Tibial artery (tissue), 4 donors: ENCODE measurements around the gene GEMIN8.

Source experiments
- DNase-seq, 2 donors: peaks; one replicate each; pipeline ENCODE4 v3.0.0-alpha.2; 2019
- H3K27ac ChIP-seq, 2 donors: fragments of 200-600 bp; sonication (generic) in 1 of 2; 1 replicate in 1 of 2; 2 replicates in 1 of 2; pipeline ENCODE4 v1.5.1; 2018 to 2019; ENCODE audit warnings: mild to moderate bottlenecking in 1 of 2
- H3K27me3 ChIP-seq, 2 donors: fragments of 200-600 bp; sonication (generic) in 1 of 2; one replicate each; pipeline versions ENCODE4 v1.5.1 to v1.6.0; 2016 to 2019
- H3K36me3 ChIP-seq, 3 donors: fragments of 200-600 bp; sonication (generic) in 2 of 3; one replicate each; pipeline ENCODE4 v1.5.1; 2016 to 2019; ENCODE audit warnings: mild to moderate bottlenecking in 2 of 3
- H3K4me1 ChIP-seq, 4 donors: fragments of 200-600 bp; sonication (generic) in 2 of 4; 1 replicate in 3 of 4; 2 replicates in 1 of 4; pipeline ENCODE4 v1.5.1; 2016 to 2019
- H3K4me3 ChIP-seq, 2 donors: fragments of 200-600 bp; sonication (generic) in 1 of 2; 1 replicate in 1 of 2; 2 replicates in 1 of 2; pipeline ENCODE4 v1.5.1; 2018 to 2019; ENCODE audit warnings: mild to moderate bottlenecking in 2 of 2
- H3K9me3 ChIP-seq, 3 donors: fragments of 200-600 bp; sonication (generic) in 1 of 3; one replicate each; pipeline ENCODE4 v1.5.1; 2016 to 2019
- intact Hi-C: fragments of 100-400 bp; cut with DNase I; formaldehyde crosslinking; loops from one replicate; pipeline ENCODE4 v1.15.0; 2023; ENCODE audit warnings: low total_unique reads
- TF ChIP-seq, protein P1 (sequence below), 2 experiments: fragments of 200-600 bp in 1 of 2; fragments of 450-650 bp in 1 of 2; IDR thresholded peaks; one replicate each; pipeline ENCODE4 v1.5.1; 2017 to 2019; ENCODE audit warnings: antibody characterized with exemption in 2 of 2, mild to moderate bottlenecking in 1 of 2, moderate library complexity in 1 of 2

GEMIN8 gene

DNA sequence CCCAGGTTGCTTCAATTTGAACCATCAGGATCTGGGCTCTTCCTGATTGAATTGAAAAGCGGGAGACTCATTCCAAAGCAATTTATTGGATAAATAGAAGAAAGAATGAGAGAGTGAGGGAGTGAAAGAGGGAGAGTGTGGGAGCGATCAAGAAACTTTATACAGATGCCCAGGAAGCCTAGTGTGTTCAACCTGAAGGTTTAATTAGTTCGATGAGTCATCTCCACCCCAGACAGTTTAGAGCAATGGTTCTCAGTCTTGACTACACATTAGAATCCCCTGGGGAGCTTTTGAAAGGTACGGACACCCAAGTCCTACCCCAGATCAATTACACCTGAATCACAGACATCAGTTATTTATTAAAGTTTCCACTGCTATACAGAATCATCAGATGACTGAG lies 61.5 kb downstream of the GEMIN8 start:
- Histone ChIP-seq H3K4me1 (no peaks in the 10 kb centered on the region), H3K4me3 (no peak overlapping the region), H3K9me3 (no peaks in the 10 kb centered on the region), H3K27ac (no peak overlapping the region), H3K27me3 (no peaks in the 10 kb centered on the region), H3K36me3 (no peaks in the 10 kb centered on the region)
- intact Hi-C loops = no loop called here
- no peak for DNase-seq
- TF ChIP-seq, protein P1, sequence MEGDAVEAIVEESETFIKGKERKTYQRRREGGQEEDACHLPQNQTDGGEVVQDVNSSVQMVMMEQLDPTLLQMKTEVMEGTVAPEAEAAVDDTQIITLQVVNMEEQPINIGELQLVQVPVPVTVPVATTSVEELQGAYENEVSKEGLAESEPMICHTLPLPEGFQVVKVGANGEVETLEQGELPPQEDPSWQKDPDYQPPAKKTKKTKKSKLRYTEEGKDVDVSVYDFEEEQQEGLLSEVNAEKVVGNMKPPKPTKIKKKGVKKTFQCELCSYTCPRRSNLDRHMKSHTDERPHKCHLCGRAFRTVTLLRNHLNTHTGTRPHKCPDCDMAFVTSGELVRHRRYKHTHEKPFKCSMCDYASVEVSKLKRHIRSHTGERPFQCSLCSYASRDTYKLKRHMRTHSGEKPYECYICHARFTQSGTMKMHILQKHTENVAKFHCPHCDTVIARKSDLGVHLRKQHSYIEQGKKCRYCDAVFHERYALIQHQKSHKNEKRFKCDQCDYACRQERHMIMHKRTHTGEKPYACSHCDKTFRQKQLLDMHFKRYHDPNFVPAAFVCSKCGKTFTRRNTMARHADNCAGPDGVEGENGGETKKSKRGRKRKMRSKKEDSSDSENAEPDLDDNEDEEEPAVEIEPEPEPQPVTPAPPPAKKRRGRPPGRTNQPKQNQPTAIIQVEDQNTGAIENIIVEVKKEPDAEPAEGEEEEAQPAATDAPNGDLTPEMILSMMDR (IDR thresholded peaks at IDR 0.05) = no peak

DNA sequence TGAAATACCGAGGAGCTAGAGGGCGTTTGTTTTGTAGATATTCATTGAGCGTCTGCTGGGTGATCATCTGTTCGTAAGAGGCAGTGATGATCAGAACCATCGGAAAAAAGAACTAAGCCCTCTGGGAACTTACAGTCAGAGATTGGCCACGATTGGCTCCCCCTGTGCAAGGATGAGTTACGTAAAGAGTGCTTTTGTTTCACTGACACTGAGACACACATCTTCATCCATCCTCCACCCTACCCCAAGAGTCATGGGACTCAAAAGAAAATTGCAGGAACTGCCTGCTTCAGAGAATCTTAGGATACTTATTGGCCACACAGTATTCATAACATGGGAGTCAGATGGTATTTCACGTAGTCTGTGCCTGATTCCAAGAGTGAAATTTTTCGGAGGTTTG lies 62.1 kb downstream of the GEMIN8 start:
- DNase-seq = no peak
- Histone ChIP-seq H3K27me3 (no peaks in the 10 kb centered on the region), H3K4me1 (no peaks in the 10 kb centered on the region), H3K9me3 (no peaks in the 10 kb centered on the region), H3K36me3 (no peaks in the 10 kb centered on the region), H3K27ac (no peak overlapping the region), H3K4me3 (no peak overlapping the region)
- TF ChIP-seq, protein P1 (IDR thresholded peaks at IDR 0.05) = no peak
- intact Hi-C loops = no loop called here

DNA sequence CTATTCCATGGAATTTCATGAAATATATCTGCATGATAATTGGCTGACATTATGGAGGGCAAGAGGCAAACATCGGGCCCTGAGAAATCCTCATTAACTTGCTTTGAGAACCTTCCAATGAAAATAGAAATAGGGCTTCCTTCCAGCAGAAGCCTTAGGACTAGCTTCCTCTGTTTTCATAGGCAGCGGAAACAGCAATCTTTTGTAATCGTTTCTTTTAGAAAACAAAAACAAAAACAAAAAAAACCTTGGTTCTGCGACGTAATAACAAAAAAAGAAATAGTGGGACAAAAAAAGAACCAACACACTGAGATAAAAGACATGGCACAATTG lies 62.9 kb downstream of the GEMIN8 start:
- Histone ChIP-seq H3K36me3 (no peaks in the 10 kb centered on the region), H3K4me1 (no peaks in the 10 kb centered on the region), H3K27me3 (no peaks in the 10 kb centered on the region), H3K9me3 (no peaks in the 10 kb centered on the region), H3K4me3 (no peak overlapping the region), H3K27ac (no peak overlapping the region)
- TF ChIP-seq, protein P1 (IDR thresholded peaks at IDR 0.05) = no peak
- intact Hi-C loops = no loop called here
- DNase-seq = no peak

DNA sequence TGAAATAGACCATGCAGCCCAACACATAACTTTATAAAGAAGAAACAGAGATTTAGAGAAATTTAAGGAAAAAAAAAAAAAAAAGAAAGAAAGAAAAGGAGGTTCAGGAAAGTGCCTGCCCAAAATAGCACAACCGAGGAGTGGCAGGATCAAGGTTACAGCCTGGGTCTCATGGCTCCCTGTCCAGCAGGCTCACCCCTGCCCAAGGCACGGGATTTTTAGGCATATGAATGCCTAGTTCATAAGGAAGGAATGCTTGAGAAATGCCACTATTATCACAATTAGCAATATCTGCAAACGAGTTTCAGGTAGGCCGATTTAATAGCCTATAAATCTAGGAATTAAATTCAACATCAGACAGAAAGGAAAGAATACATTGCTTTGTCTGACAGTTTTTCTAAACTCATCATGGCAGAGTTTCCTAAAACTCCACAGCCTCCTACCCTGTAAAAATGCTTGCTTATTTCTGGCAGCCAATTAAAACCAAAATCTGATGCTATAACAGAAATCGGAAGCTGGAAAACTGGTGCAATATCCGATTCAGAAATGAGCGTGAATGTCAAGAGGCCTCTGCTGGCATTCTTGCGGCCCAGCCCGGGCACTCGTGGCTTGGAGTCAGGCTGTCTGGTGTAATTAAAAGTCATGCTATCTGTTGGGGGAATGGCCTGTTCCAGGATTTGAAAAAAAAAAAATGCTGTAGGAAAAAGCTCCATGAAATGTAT lies 63.5 kb downstream of the GEMIN8 start:
- H3K36me3 ChIP-seq = no peaks in the 10 kb centered on the region
- intact Hi-C loops = no loop called here
- DNase-seq = peak; percentile 19 to 62

DNA sequence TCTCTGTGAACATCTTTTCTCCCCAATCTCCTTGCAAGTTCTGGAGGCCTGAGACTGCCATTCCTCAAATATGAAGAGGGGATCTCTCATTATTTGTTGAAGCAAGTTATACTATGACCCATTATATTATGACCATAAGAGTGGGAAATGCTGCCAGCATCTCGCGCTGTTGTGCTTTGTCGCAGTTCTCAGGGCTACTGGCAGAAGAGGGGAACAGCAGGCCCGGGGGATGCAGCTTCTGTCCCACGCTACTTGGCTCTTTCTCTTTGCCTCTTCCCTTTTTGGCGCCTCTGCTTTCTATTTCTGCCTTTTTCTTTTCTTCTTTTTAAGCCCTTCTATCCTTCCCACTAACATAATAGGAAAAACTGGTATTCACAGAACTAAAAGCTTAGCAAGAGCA lies 64.2 kb downstream of the GEMIN8 start:
- Histone ChIP-seq H3K36me3 (no peaks in the 10 kb centered on the region), H3K4me3 (no peak overlapping the region), H3K4me1 (no peaks in the 10 kb centered on the region), H3K27me3 (no peaks in the 10 kb centered on the region), H3K9me3 (no peaks in the 10 kb centered on the region), H3K27ac (no peak overlapping the region)
- TF ChIP-seq, protein P1 (IDR thresholded peaks at IDR 0.05) = no peak
- intact Hi-C loops = no loop called here
- DNase-seq = no peak

More for the DNA sequence above, 63.5 kb downstream of the GEMIN8 start:
- no peak overlapping the region for H3K27ac ChIP-seq
- H3K4me3 ChIP-seq = no peak overlapping the region
- no peaks in the 10 kb centered on the region for H3K27me3 ChIP-seq
- H3K4me1 ChIP-seq = no peaks in the 10 kb centered on the region
- TF ChIP-seq, protein P1 (IDR thresholded peaks at IDR 0.05) = no peak
- no peaks in the 10 kb centered on the region for H3K9me3 ChIP-seq

DNA sequence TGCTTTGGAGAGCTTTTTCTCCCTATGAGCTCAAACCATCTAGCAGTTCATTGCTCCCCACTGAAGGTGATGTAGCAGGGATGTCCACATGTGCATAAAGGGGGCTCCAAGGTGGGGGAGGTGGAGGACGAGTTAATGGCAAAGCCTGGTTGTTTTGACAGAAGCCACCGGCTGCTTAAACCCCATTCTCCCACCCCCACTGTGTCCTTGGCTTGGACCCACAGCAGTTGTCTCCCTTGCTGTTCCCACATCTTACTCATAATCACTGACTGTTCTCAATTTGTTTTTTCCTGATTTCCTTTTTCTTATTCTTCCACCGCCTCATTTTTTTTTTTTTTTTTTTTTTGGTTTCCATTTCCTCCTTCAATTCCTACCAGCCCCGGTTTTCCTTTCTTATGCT lies 72.7 kb downstream of the GEMIN8 start:
- TF ChIP-seq, protein P1 (IDR thresholded peaks at IDR 0.05) = no peak
- no peaks in the 10 kb centered on the region for H3K9me3 ChIP-seq
- H3K27ac ChIP-seq = no peak overlapping the region
- H3K4me3 ChIP-seq = no peak overlapping the region
- intact Hi-C loops = no loop called here
- H3K36me3 ChIP-seq = no peaks in the 10 kb centered on the region
- H3K27me3 ChIP-seq = no peaks in the 10 kb centered on the region
- no peak for DNase-seq
- H3K4me1 ChIP-seq = no peaks in the 10 kb centered on the region
